HL-60/S4 treated with retinoic acid at 250 ng/mL for 4 days and 3 days (cell line): ENCODE measurements around the gene KRTCAP2.

Experiments used
- in situ Hi-C: fragments of 300-500 bp; cut with MboI; formaldehyde crosslinking; loops from 2 replicates; pipeline ENCODE4 v1.7.0; 2022; ENCODE audit warnings: low sequenced_read_pairs

Gene KRTCAP2

DNA sequence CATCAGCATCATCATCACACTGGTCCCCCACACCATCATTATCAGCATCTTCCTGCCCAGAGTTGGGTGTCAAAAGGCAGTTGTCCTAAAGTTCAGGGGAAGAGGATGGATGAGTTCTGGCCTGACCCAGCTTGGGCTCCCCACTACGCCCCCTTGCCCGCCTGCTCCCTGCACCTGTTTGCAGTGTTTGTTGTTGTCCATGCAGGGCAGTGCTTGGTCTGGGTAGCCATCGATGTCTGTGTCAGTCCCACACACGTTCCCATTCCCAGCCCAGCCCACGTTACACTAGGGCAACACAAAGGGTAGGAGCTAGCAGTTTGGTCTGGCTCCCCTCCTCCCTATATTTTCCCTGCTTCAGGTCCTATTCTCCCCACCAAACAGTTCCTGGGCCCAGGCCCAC is 27.8 kb upstream of the KRTCAP2 start:
- in situ Hi-C loops: no loop called here

DNA sequence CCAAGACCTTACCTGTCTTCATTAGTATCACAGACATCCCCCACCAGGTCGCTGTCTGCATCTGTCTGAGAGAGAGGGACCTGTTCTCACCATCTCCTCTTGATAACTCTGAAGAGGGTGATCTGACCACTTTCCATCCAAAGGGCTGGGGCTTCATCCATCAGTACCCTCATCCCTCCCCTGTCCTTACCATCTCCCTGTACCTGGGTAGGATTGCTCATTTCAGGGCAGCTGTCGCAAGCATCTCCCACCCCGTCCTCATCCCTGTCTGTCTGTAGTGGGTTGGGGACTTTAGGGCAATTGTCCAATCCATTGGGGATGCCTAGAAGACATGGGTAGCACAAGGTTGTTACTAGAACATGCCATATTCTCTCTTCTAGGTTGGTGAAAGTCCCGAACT is 26.7 kb upstream of the KRTCAP2 start:
- in situ Hi-C loops: loop anchor here (25.0 kb wide), 1 partner anchor 388 kb away; no protein-coding TSS in a partner anchor

DNA sequence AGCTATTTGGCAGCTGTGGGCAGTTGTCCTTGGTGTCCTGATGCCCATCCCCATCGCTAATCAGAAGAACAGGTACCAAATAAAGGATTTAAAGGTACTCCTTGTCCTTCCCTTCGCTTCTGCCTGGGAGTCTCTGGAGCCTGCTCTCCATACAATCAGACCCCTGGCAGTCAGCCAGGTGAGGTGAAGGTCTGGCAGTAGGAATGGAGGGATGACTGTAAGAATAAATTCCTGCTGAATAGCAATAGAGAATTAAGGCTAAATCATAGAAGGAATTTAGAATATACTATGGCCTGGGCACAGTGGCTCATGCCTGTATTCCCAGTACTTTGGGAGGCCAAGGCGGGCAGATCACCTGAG is 25.4 kb upstream of the KRTCAP2 start:
- in situ Hi-C loops: loop anchor here (25.0 kb wide), 1 partner anchor 389 kb away; no protein-coding TSS in a partner anchor

DNA sequence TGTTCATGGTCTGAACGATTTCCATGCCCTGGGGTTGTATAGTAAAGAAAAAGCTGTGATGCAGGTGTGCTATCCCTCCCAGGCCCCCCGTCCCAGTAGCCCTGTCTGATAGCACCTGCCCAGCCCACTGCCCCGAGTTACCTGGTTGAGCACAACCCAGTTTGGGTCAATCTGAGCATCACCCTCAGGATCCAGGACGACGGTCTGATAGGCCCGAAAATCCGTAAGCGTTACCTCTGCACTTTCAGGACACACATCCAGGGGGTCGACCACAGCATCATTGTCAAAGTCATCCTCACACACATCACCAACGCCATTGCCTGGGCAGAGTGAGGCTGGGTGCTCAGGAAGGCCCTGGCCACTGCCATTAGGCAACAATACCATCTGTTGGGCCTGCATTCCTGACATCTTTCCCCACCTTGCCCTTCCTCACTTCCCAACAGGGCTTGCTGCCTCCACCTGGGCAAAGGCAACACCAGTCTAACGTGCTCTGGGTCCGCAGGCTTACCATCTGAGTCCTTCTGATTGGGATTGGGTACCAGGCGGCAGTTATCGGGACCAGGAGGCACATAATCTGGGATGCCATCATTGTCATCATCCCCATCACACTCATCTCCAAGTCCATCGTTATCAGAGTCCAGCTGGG is 24.9 kb upstream of the KRTCAP2 start:
- in situ Hi-C loops: loop anchor here (25.0 kb wide), 1 partner anchor 389 kb away; no protein-coding TSS in a partner anchor

DNA sequence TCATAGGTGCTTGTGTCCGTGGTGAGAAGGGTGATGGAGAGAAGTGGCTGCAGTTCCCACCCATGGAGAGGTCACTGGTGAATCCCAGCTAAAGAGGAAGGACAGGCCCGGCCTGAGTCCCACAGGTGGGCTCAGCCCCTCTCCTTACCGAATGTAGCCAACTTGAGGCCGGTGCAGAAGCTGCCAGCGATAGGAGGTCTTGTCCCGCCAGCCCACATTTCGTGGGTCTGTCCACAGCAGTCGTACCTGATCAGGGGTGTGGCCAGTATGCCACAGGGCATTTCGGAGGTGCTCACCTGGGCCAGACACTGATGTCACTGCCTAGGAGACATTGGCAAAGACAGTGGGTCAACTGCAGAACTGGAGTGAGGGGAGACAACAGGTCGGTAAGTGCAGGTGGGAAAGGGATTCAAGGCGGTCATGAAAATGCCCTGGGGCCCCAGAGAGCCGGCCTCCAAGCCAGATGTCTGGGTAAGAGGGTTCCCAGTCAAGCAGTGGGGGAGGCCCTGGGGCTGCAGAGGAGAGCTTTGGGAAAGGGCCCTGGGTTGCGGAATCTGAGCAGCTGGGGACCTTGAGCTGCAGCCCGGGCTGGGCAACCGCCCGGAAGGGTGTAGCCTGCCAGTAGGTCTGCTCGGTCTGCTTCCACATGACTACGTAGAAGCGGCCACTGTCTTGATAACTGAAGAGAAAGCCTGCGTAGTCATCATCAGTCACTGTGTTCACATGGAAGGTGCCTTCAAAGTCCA is 24.0 kb upstream of the KRTCAP2 start:
- in situ Hi-C loops: loop anchor here (25.0 kb wide), 1 partner anchor 390 kb away; no protein-coding TSS in a partner anchor

DNA sequence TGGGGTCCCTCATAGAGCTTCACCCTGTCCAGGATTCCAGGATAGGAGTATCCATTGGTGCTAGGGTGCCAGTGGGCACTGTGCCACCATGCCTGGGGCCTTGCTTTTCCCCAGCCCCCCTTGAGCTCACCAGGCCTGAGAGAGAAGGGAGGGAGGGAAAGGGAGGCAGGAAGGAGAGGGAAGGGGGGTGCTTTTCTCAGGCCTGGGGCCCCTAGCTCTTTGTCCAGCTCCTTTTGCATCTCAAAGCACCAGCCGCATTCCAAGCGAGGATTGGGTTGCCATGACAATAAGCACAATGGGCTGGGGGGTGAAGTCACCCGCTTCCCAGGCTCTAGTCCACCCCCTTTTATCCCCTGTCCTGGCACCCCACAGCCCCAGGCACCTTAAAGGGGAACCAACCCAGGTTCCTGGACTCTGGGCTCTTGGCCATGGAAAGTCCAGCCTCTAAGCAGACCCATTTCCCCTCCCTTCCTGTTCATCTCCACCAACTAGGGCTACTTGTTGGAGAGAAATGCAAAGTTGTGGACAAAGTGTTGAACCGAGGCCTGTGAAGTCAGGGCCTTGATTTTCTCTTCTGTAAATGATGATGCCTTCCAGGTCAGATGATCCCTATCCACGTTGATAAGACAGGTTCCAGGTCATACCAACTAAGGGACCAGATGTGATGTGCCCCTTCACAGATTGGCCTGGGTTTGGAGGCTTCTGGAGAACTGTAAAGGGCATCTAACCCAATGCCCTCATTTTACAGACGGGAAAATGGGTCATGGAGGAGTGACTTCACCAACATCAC is 23.2 kb upstream of the KRTCAP2 start:
- in situ Hi-C loops: loop anchor here (25.0 kb wide), 1 partner anchor 391 kb away; no protein-coding TSS in a partner anchor

DNA sequence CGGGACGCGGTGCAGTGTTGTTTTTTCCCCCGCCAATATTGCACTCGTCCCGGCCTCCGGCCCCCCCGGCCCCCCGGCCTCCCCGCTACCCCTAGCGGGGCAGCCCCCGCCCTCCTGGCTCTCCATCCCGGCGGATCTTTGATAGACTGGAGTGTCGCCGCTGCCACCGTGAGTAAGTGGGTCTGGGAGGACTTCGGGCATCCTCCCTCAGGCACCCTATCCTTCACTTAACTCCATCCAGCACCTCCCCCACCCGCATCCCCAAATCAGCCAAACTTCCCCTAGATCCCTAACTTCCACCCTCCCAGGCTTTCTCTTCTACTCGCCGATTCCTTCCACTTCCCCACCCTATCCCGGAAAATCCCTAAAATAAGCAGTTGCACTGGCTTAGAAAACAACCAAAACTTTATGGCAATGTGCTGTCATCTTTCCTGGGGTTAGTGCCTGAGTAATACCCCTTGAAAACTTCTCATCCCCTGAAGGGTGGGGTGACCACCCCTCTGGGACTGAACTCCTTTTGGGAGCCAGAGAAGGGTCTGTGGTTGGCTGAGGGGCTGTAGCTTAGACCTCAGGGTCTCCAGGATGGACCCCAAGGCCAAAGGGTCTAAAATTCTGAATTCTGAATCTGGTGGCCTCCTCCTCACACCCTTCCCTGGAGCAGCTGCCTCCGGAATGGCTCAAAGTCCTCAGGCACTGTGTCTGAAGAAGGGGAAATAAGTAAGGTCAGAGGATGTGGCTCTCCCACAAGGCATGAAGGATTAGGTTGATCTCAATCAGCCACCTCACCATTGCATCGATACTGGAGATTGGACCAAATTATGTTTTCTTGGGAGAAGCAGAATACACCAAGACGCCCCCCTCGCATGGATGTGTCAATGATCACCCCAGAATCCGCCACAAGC is 22.3 kb upstream of the KRTCAP2 start:
- in situ Hi-C loops: loop anchor here (25.0 kb wide), 1 partner anchor 392 kb away; no protein-coding TSS in a partner anchor

DNA sequence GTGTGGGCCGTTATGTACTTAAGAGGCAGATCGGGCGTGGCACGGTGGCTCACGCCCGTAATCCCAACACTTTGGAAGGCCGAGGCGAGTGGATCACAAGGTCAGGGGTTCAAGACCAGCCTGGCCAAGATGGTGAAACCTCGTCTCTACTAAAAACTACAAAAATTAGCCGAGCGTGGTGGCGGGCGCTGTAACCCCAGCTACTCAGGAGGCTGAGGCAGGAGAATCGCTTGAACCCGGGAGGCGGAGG is 20.8 kb upstream of the KRTCAP2 start:
- in situ Hi-C loops: loop anchor here (25.0 kb wide), 1 partner anchor 393 kb away; no protein-coding TSS in a partner anchor

DNA sequence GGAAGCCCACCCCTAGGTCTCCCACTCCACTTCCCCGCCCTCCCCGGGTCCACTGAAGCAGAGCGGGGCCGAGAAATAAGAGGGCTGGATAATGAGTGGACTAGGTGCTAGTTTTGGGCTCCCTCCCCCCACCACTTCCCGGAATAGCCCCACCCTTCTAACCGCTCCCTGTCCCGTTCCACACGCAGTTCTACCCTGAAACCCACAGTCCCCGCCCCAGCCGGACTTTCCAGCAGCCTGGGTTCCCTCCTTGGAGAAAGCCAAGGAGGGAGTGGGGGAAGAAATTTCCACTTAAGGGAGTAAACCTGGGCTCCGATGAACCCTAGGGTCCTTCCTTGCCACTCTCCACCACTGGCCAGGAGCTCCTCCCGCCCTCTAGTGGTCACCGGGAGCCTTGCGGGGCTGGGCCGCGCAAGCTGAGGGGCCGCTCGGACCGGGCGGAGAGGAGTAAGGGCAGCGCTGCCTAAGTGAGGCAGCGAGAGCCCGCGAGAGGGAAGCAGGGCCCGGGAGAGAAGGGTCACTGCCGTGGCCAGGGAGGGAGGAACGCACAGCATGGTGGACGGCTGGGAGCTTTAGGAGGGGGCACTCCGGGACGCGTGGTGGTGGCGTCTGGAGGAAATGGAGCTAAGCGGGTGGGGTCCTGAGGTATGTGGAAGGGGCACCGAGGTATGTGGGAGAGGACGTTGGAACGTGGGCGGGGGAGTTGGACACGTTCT is 20.3 kb upstream of the KRTCAP2 start:
- in situ Hi-C loops: loop anchor here (25.0 kb wide), 1 partner anchor 394 kb away; no protein-coding TSS in a partner anchor

DNA sequence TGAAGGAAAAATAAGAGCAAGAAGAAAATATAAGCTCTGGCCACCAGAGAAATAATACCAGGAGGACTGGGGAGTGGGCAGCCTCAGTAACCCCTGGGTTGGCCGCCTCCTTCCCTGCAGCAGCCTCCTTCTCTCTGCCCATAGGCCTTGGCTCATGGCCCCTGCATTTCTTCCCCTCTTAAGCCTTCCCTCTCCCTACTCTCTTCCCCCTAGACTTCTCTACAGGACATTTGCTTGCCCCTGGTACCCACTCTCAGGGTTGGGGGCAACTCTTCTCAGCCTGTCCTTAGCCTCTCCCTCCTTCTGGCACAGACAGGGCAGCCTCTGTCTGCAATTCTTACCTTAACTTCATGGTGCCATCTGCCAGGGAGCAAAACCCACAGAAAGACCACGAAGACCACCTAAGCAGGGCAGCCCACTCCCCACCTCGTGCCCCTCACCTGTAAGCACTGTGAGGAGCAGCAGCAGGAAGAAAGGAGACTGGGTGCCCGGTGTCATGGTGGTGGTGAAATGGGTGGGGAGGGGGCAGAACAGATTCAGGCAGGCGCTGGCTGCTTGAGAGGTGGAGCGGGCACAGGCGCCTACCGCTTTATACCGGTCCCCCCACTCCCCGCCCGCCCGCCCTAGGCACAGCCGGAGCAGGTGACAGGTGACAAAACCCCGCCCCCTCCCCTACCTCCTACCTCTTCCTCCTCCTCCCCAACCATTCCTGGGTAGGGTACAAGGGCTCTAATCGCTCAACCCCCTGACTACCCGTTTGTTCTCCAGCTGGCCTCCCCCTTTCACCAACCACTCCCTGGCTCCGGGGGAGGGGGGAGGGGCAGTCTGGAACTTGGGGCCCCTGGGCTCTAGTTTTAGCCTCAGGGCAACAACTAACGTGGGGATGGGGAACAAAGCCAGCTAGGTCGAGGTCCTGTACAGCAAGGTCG is 19.5 kb upstream of the KRTCAP2 start:
- in situ Hi-C loops: loop anchor here (25.0 kb wide), 1 partner anchor 395 kb away; no protein-coding TSS in a partner anchor

DNA sequence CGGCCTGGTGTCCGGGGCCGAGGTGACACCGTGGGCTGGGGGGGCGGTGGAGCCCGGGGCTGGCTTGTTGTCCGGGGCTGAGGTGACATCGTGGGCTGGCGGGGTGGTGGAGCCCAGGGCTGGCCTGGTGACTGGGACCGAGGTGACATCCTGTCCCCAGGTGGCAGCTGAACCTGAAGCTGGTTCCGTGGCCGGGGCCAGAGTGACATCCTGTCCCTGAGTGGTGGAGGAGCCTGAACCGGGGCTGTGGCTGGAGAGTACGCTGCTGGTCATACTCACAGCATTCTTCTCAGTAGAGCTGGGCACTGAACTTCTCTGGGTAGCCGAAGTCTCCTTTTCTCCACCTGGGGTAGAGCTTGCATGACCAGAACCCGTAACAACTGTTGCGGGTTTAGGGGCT is 18.8 kb upstream of the KRTCAP2 start:
- in situ Hi-C loops: loop anchor here (25.0 kb wide), 1 partner anchor 395 kb away; no protein-coding TSS in a partner anchor

DNA sequence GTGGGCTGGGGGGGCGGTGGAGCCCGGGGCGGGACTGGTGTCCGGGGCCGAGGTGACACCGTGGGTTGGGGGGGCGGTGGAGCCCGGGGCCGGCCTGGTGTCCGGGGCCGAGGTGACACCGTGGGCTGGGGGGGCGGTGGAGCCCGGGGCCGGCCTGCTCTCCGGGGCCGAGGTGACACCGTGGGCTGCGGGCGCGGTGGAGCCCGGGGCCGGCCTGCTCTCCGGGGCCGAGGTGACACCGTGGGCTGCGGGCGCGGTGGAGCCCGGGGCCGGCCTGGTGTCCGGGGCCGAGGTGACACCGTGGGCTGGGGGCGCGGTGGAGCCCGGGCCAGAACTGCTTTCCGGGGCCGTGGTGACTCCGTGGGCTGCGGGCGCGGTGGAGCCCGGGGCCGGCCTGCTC is 16.8 kb upstream of the KRTCAP2 start:
- in situ Hi-C loops: loop anchor here (25.0 kb wide), 1 partner anchor 397 kb away; no protein-coding TSS in a partner anchor

DNA sequence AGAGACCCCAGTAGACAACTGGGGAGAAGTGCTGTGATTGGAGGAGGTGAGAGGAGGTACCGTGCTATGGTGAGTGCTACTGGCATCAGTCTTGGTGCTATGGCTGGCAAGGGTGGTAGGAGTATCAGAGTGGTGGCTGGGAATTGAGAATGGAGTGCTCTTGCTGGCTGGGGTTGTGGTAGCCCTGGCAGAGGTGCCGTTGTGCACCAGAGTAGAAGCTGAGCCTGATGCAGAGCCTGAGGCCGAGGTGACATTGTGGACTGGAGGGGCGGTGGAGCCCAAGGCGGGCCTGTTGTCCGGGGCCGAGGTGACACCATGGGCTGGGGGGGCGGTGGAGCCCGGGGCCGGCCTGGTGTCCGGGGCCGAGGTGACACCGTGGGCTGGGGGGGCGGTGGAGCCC is 15.2 kb upstream of the KRTCAP2 start:
- in situ Hi-C loops: loop anchor here (25.0 kb wide), 1 partner anchor 399 kb away; no protein-coding TSS in a partner anchor

DNA sequence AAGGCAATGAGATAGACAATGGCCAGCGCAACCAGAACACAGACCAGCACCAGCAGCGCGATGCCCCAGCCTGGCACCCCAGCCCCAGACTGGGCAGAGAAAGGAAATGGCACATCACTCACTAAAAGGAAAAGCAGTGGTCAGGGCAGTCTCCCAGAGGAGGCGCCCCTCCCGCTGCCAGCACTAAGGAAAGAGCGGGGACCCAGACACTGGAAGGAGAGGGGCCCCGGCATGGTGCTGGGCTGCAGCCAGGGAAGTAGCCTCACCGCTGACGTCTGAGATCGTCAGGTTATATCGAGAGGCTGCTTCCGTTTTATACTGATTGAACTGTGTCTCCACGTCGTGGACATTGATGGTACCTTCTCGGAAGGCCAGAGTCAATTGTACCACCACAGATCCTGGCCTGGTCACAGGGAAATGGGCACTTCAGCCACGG is 14.4 kb upstream of the KRTCAP2 start:
- in situ Hi-C loops: loop anchor here (25.0 kb wide), 1 partner anchor 400 kb away; no protein-coding TSS in a partner anchor

DNA sequence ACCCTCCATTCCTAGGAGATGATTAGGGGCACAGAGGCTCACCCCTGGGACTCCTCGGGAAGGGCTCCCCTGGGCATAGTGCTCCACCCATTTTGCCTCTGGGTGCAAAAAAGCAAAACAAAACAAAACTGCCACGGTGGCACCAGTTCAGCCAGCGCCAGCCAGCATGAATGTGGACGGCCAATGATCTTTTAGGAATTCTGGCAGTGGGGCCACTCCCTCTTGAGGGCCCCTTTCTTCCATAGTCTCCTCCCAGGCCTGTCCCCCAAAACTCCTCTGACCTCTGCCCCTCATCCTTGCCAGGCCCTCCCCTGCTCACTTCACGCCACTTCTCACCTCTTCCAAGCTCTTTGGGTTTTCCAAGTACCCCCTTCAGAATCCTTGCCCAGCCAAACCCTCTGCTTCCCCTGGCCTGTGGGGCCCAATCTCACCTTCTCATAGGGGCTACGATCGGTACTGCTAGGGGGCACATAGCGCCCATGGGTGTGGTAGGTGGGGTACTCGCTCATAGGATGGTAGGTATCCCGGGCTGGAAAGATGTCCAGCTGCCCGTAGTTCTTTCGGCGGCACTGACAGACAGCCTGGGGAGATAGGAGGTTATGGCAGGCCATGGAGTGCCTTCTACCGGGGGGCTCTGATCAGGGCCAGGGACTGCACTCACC is 13.8 kb upstream of the KRTCAP2 start:
- in situ Hi-C loops: loop anchor here (25.0 kb wide), 1 partner anchor 400 kb away; no protein-coding TSS in a partner anchor

DNA sequence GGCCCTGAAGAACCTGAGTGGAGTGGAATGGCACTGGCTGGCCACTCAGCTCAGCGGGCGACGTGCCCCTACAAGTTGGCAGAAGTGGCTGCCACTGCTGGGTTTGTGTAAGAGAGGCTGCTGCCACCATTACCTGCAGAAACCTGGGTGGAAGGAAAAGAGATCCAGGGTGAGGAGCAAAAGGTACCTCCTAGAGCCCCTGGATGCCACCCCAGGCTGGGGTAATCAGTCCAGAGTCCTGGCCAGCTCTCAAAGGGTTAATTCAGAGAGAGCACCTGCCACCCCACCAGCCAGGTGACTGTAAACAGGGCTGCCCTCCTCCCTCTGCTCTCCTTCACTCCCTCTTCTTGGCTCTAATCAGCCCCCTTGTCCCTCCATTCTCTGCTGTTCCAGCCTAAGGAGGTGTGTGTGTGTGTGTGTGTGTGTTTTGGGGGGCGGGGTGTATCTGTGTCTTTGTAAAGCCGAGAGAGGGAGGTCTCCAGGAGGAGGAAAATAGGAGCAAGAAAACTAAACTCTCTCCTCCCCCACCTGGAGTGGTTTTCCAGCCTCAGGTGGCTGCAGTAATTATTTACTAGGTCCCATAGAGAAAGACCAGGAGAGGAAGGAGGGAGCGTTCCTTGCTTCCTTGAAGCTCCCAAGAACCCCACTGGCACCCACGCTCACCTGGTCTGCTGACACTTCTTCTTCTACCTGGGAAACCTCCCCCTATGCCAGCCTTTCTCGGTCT is 13.1 kb upstream of the KRTCAP2 start:
- in situ Hi-C loops: loop anchor here (25.0 kb wide), 1 partner anchor 401 kb away; no protein-coding TSS in a partner anchor

DNA sequence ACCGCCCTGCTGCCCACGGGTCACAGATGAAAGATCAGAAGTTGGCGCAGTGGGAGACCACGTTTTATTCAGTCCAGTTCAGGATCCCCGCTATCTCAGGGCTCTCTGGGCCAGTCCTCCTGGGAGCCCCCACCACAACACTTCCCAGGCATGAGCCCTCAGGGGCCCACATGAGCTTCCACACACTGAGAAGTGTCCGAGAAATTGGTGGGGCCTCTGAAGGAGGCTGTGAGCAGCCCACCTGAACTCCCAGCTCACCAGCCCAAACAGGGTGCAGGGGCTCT is 12.6 kb upstream of the KRTCAP2 start:
- in situ Hi-C loops: loop anchor here (25.0 kb wide), 1 partner anchor 402 kb away; no protein-coding TSS in a partner anchor
